Heart right ventricle (tissue), 16 donors: ENCODE results near the gene STK39. TPM values are rescaled to one million over a fixed set of nuclear protein-coding genes. Genes with fewer than 3 reads are reported as not detected.

Source experiments
- ATAC-seq, 8 donors: fragments of 200-7000 bp; cut with Tn5 transposase; one replicate each; pipeline ENCODE4 v1.9.1; 2020; ENCODE audit warnings: mild to moderate bottlenecking in 8 of 8, moderate library complexity in 8 of 8, moderate number of reproducible peaks in 1 of 8
- DNase-seq, 2 donors: peaks; one replicate each; pipeline ENCODE4 v3.0.0-alpha.2; 2020
- H3K27ac ChIP-seq, 10 donors: fragments of 200-600 bp; sonication (generic) in 2 of 10; one replicate each; pipeline versions ENCODE4 v1.5.0 to v1.8.0; 2020 to 2022; ENCODE audit warnings: mild to moderate bottlenecking in 3 of 10
- H3K27me3 ChIP-seq, 7 donors: fragments of 200-600 bp; one replicate each; pipeline ENCODE4 v1.8.0; 2021 to 2022; ENCODE audit warnings: mild to moderate bottlenecking in 2 of 7
- H3K36me3 ChIP-seq, 9 donors: fragments of 200-600 bp; sonication (generic) in 1 of 9; one replicate each; pipeline versions ENCODE4 v1.5.0 to v1.8.0; 2020 to 2022; ENCODE audit warnings: mild to moderate bottlenecking in 2 of 9
- H3K4me1 ChIP-seq, 9 donors: fragments of 200-600 bp; sonication (generic) in 1 of 9; one replicate each; pipeline versions ENCODE4 v1.5.0 to v1.8.0; 2020 to 2022; ENCODE audit warnings: mild to moderate bottlenecking in 4 of 9
- H3K4me3 ChIP-seq, 10 donors: fragments of 200-600 bp; sonication (generic) in 2 of 10; one replicate each; pipeline versions ENCODE4 v1.5.0 to v1.8.0; 2020 to 2022; ENCODE audit warnings: mild to moderate bottlenecking in 7 of 10, moderate library complexity in 2 of 10
- H3K9me3 ChIP-seq, 11 donors: fragments of 200-600 bp in 10 of 11; sonication (generic) in 2 of 11; one replicate each; pipeline versions ENCODE4 v1.5.0 to v1.8.0; 2013 to 2022; ENCODE audit warnings: mild to moderate bottlenecking in 2 of 11, control low read depth in 1 of 11, moderate library complexity in 1 of 11
- WGBS, 2 donors: extraction: QIAGEN DNeasy Blood & Tissue Kit; methylation state at CpG; one replicate each; pipeline ENCODE4 v1.1.7; 2013; ENCODE audit warnings: inconsistent platforms in 1 of 2; 5-methylcytosine and 5-hydroxymethylcytosine counted together
- intact Hi-C, 10 donors: fragments of 100-400 bp; cut with DNase I; formaldehyde crosslinking; loops; one replicate each; pipeline versions ENCODE4 v1.11.1 to v1.14.2; 2022
- polyA plus RNA-seq, 2 donors: library from polyadenylated mRNA; stranded (reverse); fragments of 200-250 nt; gene quantifications; one replicate each; pipeline ENCODE4 v1.2.3, GENCODE V29; 2013
- total RNA-seq, 10 donors: library from RNA; stranded (reverse); fragmentation: NEBNext Ultra II Directional in 3 of 10; extraction: Animal tissue kit (Norgen Biotek cat#: 25700) in 3 of 10; gene quantifications; one replicate each; pipeline versions ENCODE4 v1.2.1 to v1.2.4, GENCODE V29; 2021 to 2023
- TF ChIP-seq, protein P1 (sequence below), 9 donors: fragments of 200-600 bp; sonication (generic) in 2 of 9; IDR thresholded peaks; one replicate each; pipeline versions ENCODE4 v1.5.0 to v1.8.0; 2021 to 2022; ENCODE audit warnings: antibody characterized with exemption in 9 of 9, mild to moderate bottlenecking in 5 of 9, moderate library complexity in 1 of 9
- donor health status: Arrhythmogenic right ventricular cardiomyopathy.
- donor health status: ischemic (EF 13 %, LVEDD 7.1; RV severe dilation, severe dysfunction).
- donor health status: healthy with polysubstance abuse.
- donor health status: DM: no; HTN: yes; CAD: no.
- donor health status: DM: no; HTN: no; CAD: no.
- donor health status: ischemic (EF 25% LVEDD 6.9; RV normal size, moderate dysfunction).
- donor health status: ischemic (EF 25% LVEDD 5.7; RV mildly dilated, moderate dysfunction).
- donor health status: healthy.
- donor health status: DM: yes; HTN: yes; CAD: no.
- donor health status: Ischemic cardiomyopathy.
- donor health status: ischemic (EF 35%, LVEDD 5.7; RV mildly dilated, moderate dysfunction).
- donor health status: nonischemic (EF 11% LVEDD 7.7; RV severe dilation, severe dysfunction).
- donor health status: DM: yes; HTN: yes; CAD: no.
- donor health status: PGD.
- donor health status: ischemic (EF 29% LVEDD 5.4; RV normal size, mild dysfunction).
- donor health status: nonischemic (EF 23%, LVEDD 6.1; RV moderate dilation, normal function).

STK39 gene
- total and polyA plus RNA-seq, 12 donors: 15.2 to 35.5 (median 19.6) TPM

- Histone ChIP-seq H3K9me3 (no peaks in the 10 kb centered on the region), H3K4me3 (no peak overlapping the region), H3K36me3 (peaks cover 0 to 17% (median 0%) of the 10 kb centered on the region in 9 donors), H3K27me3 (no peaks in the 10 kb centered on the region), H3K4me1 (peaks cover 2 to 51% (median 15%) of the 10 kb centered on the region in 9 donors), H3K27ac (peak overlapping the region in 1 of 10 donors; percentile 12)
- TF ChIP-seq, protein P1, sequence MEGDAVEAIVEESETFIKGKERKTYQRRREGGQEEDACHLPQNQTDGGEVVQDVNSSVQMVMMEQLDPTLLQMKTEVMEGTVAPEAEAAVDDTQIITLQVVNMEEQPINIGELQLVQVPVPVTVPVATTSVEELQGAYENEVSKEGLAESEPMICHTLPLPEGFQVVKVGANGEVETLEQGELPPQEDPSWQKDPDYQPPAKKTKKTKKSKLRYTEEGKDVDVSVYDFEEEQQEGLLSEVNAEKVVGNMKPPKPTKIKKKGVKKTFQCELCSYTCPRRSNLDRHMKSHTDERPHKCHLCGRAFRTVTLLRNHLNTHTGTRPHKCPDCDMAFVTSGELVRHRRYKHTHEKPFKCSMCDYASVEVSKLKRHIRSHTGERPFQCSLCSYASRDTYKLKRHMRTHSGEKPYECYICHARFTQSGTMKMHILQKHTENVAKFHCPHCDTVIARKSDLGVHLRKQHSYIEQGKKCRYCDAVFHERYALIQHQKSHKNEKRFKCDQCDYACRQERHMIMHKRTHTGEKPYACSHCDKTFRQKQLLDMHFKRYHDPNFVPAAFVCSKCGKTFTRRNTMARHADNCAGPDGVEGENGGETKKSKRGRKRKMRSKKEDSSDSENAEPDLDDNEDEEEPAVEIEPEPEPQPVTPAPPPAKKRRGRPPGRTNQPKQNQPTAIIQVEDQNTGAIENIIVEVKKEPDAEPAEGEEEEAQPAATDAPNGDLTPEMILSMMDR (IDR thresholded peaks at IDR 0.05): no peak
- 53 to 55% methylated on average over 2 of the region's 2 CpGs for WGBS, 2 donors
- DNase-seq (no peak), ATAC-seq (peak in 3 of 8 donors; percentile 34 to 47 (median 42))
- intact Hi-C loops: loop anchor here in 7 of 10 donors (10.0 kb wide), 4 partner anchors 149 to 1579 kb away; no protein-coding TSS in a partner anchor
Observed at GRCh38 chr2:168114040-168114439, 133.4 kb downstream of the STK39 start.

GRCh38 chr2:168107322-168107721, 140.1 kb downstream of the STK39 start:
- TF ChIP-seq, protein P1 (IDR thresholded peaks at IDR 0.05): no peak
- no peak for ATAC-seq
- Histone ChIP-seq H3K4me3 (no peak overlapping the region), H3K27ac (no peak overlapping the region), H3K4me1 (peaks cover 0 to 4% (median 0%) of the 10 kb centered on the region in 9 donors), H3K9me3 (no peaks in the 10 kb centered on the region), H3K27me3 (no peaks in the 10 kb centered on the region), H3K36me3 (peaks cover 0 to 17% (median 0%) of the 10 kb centered on the region in 9 donors)
- DNase-seq: no peak
- WGBS, 2 donors: 19 to 34% methylated on average over 2 of the region's 2 CpGs
- intact Hi-C loops: no loop called here

DNA sequence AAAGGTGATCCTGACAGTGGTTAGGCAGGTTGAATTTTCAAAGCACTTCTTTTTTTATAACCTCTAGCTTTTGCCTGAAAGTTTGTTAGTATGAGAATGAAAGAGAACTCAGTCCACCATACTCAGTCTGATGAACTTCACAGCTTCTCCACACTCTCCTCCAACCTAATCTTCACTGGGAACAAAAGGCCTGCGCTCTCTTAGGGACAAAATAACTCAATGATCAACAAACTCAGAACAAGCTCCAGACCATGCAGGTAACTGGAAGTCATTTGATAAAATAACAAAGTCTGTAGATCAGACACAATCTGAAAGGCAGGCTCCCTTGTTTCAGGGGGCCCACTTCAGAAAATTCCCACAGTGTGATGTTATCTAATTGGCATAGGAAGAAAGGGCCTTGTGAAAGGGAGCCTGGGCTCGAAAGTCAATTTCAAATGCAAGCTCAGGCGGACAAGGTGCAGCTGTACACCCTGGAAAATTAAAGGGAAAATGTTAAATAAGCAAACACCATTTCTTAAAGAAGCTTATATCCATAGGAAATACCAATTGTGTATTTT, 142.2 kb downstream of the STK39 start:
- H3K27ac ChIP-seq: no peak overlapping the region
- no peak overlapping the region for H3K4me3 ChIP-seq
- ATAC-seq (no peak), DNase-seq (no peak)
- TF ChIP-seq, protein P1 (IDR thresholded peaks at IDR 0.05): no peak
- WGBS, 2 donors: 67 to 80% methylated on average over 3 of the region's 3 CpGs
- H3K27me3 ChIP-seq: no peaks in the 10 kb centered on the region
- intact Hi-C loops: no loop called here
- peaks cover 0 to 4% (median 0%) of the 10 kb centered on the region in 9 donors for H3K4me1 ChIP-seq
- H3K36me3 ChIP-seq: peaks cover 0 to 22% (median 0%) of the 10 kb centered on the region in 9 donors
- no peaks in the 10 kb centered on the region for H3K9me3 ChIP-seq

- peaks cover 0 to 14% (median 0%) of the 10 kb centered on the region in 9 donors for H3K36me3 ChIP-seq
- H3K27me3 ChIP-seq: no peaks in the 10 kb centered on the region
- 94 to 95% methylated on average over 5 of the region's 5 CpGs for WGBS, 2 donors
- ATAC-seq (no peak), DNase-seq (no peak)
- intact Hi-C loops: no loop called here
- H3K4me1 ChIP-seq: no peaks in the 10 kb centered on the region
- TF ChIP-seq, protein P1 (IDR thresholded peaks at IDR 0.05): no peak
- H3K4me3 ChIP-seq: no peak overlapping the region
- H3K9me3 ChIP-seq: no peaks in the 10 kb centered on the region
- no peak overlapping the region for H3K27ac ChIP-seq
Observed at GRCh38 chr2:168097431-168097830, 150.0 kb downstream of the STK39 start.
